ENCODE results near the gene CCDC61.

Gene CCDC61

GRCh38 chr19:45994998-45995714 lies at the start of gene CCDC61:
Gene CCDC61, plus strand, starts transcription at chr19:45995467. Its CDS starts 7,552 bp downstream, at chr19:46003019.
- DNase-seq, result peak; percentile 97

- no peak for DNase-seq
Observed at GRCh38 chr19:45947926-45948325, 47.3 kb upstream of the CCDC61 start.

- no peak for DNase-seq
Observed at GRCh38 chr19:45952341-45952685, 43.0 kb upstream of the CCDC61 start.

GRCh38 chr19:45952686-45953505 lies 42.4 kb upstream of the CCDC61 start:
- no peak for DNase-seq

GRCh38 chr19:45953676-45954075 lies 41.6 kb upstream of the CCDC61 start:
- DNase-seq, result no peak

GRCh38 chr19:45954156-45954555 lies 41.1 kb upstream of the CCDC61 start:
- DNase-seq, result no peak

- no peak for DNase-seq
Observed at GRCh38 chr19:45955905-45956608, 39.2 kb upstream of the CCDC61 start.

GRCh38 chr19:45958320-45958719 lies 36.9 kb upstream of the CCDC61 start:
- DNase-seq, result no peak

- no peak for DNase-seq
Observed at GRCh38 chr19:45958769-45959516, 36.3 kb upstream of the CCDC61 start.

- no peak for DNase-seq
Observed at GRCh38 chr19:45959517-45960025, 35.7 kb upstream of the CCDC61 start.

- no peak for DNase-seq
Observed at GRCh38 chr19:45960595-45961235, 34.6 kb upstream of the CCDC61 start.

- DNase-seq, result no peak
Observed at GRCh38 chr19:45962021-45962420, 33.2 kb upstream of the CCDC61 start.

GRCh38 chr19:45967246-45967645 lies 28.0 kb upstream of the CCDC61 start:
- no peak for DNase-seq

GRCh38 chr19:45968626-45969025 lies 26.6 kb upstream of the CCDC61 start:
- no peak for DNase-seq

- no peak for DNase-seq
Observed at GRCh38 chr19:45969676-45970075, 25.6 kb upstream of the CCDC61 start.

- DNase-seq, result no peak
Observed at GRCh38 chr19:45971260-45971902, 23.9 kb upstream of the CCDC61 start.

GRCh38 chr19:45972081-45972946 lies 23.0 kb upstream of the CCDC61 start:
- peak; percentile 57 for DNase-seq

GRCh38 chr19:45972947-45973540 lies 22.2 kb upstream of the CCDC61 start:
- DNase-seq, result no peak

- DNase-seq, result peak; percentile 16
Observed at GRCh38 chr19:45973553-45974338, 21.5 kb upstream of the CCDC61 start, which contains the start of gene NOVA2. Gene NOVA2, minus strand, starts transcription at chr19:45973865. Its CDS starts 514 bp downstream, at chr19:45973351.

All from CD4-positive, alpha-beta T cell treated with Interferon gamma for 1 hour (primary cell).